Inflammatory macrophage (primary cell): ENCODE results near the gene PORCN.

Experiments used
- DNase-seq, 2 donors: peaks; one replicate each; pipeline ENCODE4 v3.0.0-alpha.2; 2020 to 2022
- total RNA-seq, 18 experiments: gene quantifications; one replicate each; lab custom pipeline; 2026; ENCODE audit warnings: mixed read lengths in 6 of 18, inconsistent platforms in 2 of 18; lab: John Stamatoyannopoulos, UW

Gene PORCN
- 1.6 to 4.4 (median 2.8) reads per million in 18 experiments for total RNA-seq

DNA sequence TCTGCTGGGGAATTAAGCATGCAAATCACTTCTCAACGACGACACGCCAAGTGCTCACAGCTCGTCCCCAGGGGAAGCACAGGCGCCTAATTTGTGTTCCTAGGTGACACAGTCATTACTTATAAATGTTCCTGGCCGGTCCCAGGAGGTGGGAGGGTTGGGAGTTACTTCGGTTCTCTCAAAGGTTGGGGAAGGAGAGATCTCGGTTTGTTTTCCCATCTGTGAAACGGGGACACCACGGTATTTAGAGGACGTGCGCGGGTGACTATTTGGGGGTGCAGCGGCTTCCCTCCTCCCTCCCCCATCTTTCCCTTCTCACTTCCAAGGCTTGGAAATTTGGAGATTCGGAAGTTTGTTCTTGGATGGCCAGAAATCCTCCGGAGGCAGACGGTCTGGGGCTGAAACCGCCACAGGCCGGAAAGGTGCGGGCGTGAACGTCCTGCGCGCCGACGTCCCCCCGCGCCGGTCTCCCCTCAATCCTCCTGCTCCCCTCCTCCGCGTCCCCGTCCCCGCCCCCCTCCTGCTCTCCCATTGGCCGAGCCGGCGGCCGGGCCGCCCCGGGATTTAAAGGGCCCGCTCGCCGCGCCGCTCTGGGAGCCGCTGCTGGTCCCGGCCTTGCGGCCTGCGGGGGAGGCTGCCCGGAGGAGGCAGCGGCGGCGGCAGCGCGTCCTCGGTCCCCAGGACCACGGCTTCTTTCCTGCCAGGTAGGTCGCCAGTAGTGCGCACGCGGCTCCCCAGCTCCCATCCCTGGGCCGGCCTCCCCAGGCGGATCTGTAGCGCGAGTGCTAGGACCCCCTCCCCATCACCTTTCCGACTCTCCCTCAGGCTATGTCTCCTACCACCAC, at the start of gene PORCN:
PORCN (plus strand) TSS at position 593 of the 845 bp plus-strand sequence. CDS start 829 bp downstream, outside the sequence.
- peak; percentile 66 to 72 for DNase-seq

DNA sequence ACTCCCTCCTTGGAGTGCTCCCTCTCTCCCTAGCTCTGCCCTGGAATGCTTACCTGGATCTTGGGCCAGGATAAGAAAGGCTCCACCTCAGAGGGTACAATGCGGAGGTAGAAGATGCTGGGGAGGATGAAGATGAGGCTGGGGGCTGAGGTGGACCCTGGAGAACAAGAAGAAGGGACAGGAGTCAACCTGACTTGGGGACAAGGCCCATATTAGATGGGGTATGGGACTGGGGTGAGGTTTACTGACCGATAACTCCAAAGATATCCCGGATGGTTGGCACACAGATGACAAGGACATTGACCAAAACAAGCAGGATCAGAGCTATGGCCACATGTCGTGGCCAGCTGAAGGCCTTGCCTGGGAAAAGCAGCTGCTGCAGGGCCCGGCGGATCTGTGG, 49.3 kb upstream of the PORCN start:
- no peak for DNase-seq

DNA sequence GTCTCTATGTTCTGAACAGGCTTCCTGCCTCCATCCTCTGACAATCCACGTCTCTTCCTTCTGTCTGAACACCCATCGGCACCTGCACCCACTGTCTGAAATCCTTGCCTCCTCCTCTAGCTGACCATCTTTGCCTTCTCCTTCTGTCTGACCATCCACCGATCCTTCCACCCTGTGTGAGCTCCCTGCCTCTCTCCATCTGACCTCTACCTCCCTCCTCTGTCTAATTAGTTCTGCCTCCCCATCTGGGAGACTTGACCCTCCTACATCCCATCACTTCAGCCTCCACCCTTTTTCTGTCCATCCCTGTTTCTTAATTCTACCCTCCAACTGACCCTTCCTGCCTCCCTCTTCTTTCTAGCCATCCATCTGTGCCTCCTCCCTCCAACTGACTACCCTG, 48.8 kb upstream of the PORCN start:
- DNase-seq = no peak

GRCh38 chrX:48460606-48461005, 48.2 kb upstream of the PORCN start:
- no peak for DNase-seq

DNA sequence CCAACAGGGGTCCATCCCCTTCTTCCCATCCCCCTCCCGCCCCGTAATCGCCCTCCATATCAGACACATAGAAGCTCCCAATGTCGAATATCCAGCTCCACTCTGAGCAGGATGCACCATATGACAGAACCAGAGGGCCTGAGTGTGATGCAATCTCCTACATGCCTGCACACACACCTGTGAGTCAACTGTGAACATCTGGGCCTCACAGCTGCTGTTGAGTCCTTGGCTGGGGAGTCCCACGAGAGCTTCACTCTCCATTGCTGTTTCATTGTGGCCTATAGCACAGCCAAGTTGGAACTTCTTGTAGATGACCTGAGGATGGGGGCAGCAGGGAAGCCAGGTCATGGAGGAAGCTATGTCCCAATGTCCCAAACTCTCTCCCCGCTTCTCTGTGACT, 47.0 kb upstream of the PORCN start:
- no peak for DNase-seq

DNA sequence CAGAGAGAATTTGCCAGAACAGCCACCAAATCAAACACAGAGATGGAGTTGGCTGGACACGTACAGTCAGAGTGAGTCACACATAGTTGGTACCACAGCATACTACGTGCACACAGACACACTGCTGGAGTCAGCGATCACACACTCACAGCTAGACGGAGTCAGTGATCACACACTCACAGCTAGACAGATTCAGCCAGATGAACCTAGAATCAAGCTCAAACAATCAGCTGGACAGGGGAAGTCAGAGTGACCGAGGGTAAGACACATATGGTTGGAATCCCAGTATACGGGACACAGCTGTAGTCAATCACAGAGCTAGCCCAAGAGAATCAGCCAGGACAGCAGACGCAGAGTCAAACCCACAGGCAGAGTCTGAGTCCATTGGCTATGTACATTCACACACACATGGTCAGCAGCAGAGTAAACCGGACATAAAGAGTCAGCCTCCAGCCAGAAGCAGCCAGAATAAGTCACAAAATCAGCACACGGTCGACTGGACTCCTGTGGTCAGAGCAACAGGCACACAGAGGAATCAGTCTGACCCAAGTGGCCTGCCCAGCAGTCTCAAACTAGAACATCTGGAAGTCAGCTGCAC, 43.4 kb upstream of the PORCN start:
- DNase-seq = no peak

DNA sequence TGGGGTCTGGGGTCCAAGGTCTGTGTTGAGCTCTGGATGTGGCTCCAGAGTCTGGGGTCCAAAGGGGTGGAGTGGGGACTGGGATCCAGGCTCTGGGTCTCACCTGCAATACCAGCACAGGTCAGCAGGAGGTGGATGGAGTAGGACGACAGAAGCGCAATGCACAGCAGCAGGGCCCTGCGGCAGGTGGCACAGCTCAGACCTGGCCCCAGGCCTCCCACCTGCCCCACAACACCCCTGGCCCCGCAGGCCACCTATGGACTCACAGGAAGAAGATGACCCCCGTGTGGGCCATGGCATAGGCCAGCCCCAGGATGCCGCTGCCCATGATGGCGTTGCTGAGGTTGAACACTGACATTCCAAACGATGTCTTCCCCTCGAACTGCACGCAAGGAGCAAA, 42.1 kb upstream of the PORCN start:
- DNase-seq = no peak

DNA sequence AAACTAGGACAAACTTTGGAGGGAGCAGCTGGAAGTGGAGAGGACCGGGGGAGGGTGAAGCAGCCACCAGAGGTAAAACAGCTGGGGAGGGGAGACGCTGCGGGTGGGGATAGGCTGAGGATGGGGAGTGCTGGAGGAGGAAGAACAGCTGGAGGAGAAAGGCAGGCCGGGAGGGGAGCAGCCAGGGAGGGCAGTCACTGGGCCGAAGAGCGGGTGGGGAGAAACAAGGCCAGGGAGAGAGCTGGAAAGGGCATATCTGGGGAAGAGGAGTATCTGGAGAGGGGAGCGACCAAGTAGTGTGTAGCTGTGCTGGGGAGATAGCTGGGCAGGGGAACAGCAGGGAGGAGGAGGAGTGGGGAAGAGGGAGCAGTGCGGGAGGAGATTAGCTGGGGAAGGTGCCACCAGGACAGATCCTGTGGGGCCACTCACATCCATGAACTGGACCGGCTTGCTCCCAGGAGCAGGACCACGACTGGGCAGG, 41.5 kb upstream of the PORCN start:
- no peak for DNase-seq

GRCh38 chrX:48468247-48468671, 40.5 kb upstream of the PORCN start:
- DNase-seq = no peak

DNA sequence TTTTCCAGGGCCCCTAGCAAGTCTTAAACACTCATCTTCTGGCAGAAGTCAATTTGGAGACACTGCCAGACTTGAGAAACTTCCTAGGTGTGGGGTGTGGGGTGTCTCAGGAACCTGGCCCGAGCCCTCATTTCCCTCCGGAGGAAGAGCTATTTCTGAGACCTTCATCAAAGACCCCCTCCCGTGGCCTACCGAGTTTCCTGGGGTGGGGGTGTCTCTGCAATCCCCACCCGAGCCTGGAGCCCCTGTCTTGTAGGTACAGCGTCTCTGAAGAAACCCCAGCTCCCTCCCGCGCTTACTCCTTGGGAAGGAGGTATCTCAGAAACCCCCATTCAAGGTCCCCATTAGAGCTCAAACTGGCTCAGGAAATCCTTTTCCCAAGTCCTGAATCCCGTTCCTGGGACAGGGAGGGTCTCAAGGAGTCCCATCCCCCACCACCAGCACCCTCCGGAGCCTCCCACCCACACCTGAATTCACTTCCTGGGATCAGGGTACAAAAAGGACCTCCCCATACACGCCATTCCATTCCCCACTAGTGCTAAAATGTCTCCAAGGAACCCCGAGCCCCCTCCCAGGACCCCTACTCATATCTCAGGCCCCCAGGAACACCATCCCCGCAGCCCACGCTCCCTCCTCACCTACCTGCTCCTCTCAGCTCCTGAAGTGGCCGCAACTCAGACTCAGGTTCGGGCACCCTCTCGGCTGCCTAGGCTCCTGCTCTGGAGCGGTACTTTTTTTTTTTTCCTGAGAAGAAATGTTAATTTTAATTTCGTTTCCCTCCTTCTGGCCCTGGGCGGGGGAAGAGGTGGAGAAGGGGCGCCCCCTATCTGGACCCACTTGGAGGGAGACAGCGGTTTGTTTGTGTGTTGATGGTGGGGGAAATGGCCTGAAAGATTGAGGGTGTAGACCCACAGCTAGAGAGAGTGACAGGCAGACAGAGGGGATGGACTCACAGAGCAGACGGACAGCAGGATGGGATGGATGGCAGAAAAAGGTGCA, 39.8 kb upstream of the PORCN start:
- DNase-seq = no peak

DNA sequence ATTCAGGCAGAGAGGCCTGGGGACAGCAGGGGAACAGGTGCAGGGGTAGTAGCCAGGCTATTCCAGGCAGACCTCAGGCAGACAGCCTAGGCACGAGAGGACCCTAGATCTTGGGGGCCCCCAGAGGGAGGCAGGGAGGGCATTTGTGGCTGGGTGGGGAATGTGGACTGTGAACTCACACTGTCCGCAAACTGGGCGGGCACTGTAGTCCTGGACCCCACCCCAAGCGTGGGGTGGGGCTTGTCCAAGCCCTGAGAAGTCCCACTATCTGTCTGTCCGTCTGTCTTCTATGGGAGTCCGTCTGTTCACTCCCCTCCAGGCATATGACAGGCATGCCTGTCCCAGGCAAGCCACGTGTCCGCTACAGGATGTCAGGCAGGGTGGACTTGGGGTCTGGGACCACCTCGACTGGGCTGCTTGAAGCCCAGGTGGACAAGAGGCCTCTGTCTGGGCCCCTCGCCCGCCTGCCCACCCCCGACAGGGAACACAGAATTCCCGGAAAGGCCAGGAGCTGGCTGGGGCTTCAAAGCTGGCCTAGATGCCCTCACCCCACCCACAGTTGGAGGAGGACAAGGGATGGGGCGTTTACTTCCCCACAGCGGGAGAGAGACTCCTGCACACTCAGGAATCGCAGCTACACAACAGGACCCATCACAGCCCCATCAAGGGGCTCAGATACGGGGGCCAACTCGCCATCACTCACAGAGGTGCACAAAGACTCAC, 38.5 kb upstream of the PORCN start, which contains the start of gene SLC38A5:
SLC38A5 (minus strand) TSS at position 151 of the 723 bp plus-strand sequence. CDS start 2,336 bp downstream, outside the sequence.
- DNase-seq = no peak

GRCh38 chrX:48470833-48471118, 38.0 kb upstream of the PORCN start:
- DNase-seq = no peak

- DNase-seq = no peak
Observed at GRCh38 chrX:48471504-48471903, 37.3 kb upstream of the PORCN start.

DNA sequence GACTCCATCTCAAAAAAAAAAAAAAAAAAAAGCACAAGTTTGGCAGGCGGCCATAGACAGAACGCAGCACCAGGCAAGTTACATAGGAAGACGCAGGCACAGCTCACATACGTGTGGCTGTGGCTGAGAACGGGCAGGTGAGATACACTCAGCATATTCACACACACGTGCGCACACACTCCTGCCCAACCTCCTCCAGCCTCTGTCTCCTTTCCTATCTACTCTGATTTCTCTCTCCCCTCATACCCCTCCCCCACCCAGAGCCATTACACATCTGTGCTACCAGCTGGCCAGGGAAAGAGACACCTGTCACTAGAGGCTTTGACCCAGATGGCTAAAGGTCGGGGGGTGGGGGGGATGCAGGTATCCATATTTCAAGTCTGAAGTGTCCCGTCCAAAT, 36.6 kb upstream of the PORCN start:
- no peak for DNase-seq

DNA sequence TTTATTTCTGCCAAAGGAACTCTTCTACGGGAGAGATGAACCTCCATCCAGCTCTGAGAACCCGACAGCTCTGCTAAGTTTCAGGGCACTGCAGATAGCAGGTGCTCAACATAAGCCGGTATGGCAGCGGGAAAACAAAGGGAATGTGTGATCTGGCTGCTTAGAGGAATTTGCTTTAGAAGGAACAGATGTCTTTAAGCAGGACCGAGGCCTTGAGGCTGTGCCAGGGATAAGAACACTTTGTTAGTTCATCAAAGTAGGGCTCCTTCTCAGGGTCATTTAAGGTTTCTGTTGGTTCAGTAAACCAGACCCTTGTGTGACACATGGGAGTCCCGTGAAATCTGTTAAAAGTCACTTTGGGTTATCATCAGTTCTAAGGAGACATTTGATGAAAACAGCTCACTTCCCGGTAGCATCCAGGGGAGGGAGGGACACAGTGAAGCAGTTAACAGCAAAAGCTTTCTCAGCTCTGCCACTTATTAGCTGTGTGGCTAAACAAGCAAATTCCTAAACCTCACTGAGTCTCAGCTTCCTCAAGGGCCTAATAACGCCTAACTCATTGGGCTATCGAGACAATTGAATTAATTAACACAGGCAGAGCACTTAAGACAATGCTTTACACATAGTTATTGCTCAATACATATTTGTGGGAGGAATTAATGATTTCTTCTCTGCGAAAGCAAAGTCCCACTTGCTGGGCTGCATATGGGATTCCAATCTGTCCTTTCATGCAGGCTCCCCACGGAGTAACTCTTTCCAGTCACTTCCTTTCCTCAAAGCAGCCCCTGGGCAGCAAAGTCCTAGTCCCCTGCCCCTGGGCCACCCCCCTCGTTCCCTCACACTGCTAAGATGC, 35.7 kb upstream of the PORCN start:
- DNase-seq = no peak

GRCh38 chrX:48473704-48473990, 35.1 kb upstream of the PORCN start:
- DNase-seq = no peak

DNA sequence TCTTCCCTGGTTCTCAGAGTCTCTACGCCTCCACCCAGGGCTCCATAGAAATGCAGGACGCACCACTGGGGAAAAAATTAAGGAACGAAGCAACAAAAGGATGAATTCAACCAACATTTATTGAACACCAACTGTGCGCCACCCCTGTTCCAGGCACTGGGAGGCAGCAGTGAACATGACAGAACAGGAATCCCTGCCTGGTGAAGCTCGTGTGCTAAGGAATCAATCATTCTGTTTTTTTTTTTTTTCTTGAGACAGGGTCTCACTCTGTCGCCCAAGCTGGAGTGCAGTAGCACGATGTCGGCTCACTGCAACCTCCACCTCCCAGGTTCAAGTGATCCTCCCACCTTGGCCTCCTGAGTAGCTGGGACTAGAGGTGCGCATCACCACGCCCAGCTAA, 34.7 kb upstream of the PORCN start:
- DNase-seq = peak in 1 of 2 donors; percentile 6

DNA sequence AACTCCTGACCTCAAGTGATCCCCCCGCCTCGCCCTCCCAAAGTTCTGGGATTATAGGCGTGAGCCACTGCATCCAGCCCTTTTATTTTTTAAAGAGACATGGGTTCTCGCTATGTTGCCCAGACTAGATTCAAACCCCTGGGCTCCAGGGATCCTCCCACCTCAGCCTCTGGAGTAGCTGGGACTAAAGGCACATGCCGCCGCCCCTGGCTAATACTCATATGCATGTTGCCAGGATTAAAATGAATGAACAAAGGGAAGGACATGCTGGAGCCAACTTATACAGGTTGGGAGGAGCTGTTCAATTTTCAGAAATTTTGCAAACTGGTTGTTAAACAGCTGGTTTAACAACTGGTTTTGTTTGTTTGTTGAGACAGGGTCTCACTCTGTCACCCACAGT, 34.2 kb upstream of the PORCN start:
- DNase-seq = no peak

DNA sequence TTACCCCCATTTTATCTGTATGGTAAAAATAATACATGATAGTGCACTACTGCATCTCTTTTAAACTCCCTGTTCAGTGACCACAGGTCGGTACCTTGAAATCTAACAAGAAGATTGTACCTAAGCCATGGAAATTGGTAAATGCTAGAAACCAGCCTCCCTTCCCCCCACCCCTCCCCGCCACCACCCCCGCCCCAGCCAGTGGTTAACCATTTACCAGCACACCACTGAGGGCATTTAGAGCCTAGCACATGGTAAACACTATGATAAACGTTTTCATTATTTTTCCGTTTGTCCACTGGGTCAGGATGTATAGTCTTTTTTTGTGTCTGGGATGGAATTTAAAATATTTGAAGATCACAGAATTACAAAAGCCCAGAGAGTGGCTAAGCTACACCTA, 33.5 kb upstream of the PORCN start:
- no peak for DNase-seq

DNA sequence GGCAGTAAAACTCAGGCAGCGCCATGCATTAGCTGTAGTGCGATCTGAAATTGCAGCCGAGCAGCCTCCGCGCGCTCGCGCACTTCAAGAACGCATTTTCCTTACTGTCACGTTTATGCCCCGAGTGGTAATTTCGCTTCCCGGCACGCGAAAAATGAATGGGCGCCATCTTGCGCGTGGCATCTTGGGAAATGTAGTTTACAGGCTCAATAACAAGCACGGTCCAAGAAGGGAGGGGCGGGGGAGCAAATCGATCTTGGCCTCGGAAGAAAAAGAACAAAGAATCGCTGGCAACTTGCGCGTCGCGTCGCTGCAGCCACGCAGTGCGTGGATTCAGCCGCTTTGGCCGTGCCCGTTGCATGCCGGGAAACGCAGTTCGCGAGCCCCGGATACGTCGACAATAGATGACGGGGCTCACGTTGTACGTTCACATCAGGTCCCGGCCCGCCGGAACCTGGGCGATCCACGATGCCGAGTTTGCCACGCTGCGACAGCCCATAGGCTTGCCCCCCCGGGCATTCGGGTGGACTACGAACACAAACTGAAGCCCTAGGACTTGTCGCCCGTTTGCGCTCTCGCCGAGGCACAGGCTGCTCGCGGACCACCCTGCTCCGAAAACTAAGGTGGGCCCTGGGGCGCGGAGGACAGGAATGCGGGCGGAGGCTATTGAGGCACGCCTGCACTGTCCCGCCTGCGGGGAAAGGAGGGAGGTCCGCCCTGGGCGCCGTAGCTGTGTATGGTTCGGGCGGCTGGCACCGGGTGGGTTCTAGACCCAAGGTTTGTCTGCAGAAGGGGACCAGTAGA, 32.8 kb upstream of the PORCN start, which contains the start of gene FTSJ1:
FTSJ1 (plus strand) TSS at position 426 of the 804 bp plus-strand sequence. CDS start 1,849 bp downstream, outside the sequence.
- DNase-seq = peak; percentile 91 to 93
